Neural progenitor cell (in vitro differentiated cells): ENCODE measurements around the gene DCAF7.
A peak's percentile ranks its signal among the peaks of the same experiment; 100 is the strongest.

Experiments
- CTCF ChIP-seq: fragments of 200-600 bp; sonication (generic); IDR thresholded peaks from 2 replicates; pipeline ENCODE4 v1.5.1; 2017; ENCODE audit warnings: antibody characterized with exemption, mild to moderate bottlenecking
- EZH2 ChIP-seq: fragments of 200-600 bp; sonication (generic); IDR thresholded peaks from 2 replicates; pipeline ENCODE4 v1.6.1; 2017; ENCODE audit warnings: antibody characterized with exemption, mild to moderate bottlenecking, moderate library complexity
- EZH2phosphoT487 ChIP-seq: fragments of 200-600 bp; sonication (generic); IDR thresholded peaks from 2 replicates; pipeline ENCODE4 v1.6.1; 2017; ENCODE audit warnings: antibody characterized with exemption

- TF ChIP-seq CTCF (no peak), EZH2 (no peak), EZH2phosphoT487 (peak; percentile 25)
Observed at GRCh38 chr17:63550817-63551639, 751 bp downstream of the DCAF7 start.
